ENCODE measurements around the gene DCDC1. TPM values are rescaled to one million over a fixed set of nuclear protein-coding genes. Genes with fewer than 3 reads are reported as not detected.

DCDC1 gene, protein sequence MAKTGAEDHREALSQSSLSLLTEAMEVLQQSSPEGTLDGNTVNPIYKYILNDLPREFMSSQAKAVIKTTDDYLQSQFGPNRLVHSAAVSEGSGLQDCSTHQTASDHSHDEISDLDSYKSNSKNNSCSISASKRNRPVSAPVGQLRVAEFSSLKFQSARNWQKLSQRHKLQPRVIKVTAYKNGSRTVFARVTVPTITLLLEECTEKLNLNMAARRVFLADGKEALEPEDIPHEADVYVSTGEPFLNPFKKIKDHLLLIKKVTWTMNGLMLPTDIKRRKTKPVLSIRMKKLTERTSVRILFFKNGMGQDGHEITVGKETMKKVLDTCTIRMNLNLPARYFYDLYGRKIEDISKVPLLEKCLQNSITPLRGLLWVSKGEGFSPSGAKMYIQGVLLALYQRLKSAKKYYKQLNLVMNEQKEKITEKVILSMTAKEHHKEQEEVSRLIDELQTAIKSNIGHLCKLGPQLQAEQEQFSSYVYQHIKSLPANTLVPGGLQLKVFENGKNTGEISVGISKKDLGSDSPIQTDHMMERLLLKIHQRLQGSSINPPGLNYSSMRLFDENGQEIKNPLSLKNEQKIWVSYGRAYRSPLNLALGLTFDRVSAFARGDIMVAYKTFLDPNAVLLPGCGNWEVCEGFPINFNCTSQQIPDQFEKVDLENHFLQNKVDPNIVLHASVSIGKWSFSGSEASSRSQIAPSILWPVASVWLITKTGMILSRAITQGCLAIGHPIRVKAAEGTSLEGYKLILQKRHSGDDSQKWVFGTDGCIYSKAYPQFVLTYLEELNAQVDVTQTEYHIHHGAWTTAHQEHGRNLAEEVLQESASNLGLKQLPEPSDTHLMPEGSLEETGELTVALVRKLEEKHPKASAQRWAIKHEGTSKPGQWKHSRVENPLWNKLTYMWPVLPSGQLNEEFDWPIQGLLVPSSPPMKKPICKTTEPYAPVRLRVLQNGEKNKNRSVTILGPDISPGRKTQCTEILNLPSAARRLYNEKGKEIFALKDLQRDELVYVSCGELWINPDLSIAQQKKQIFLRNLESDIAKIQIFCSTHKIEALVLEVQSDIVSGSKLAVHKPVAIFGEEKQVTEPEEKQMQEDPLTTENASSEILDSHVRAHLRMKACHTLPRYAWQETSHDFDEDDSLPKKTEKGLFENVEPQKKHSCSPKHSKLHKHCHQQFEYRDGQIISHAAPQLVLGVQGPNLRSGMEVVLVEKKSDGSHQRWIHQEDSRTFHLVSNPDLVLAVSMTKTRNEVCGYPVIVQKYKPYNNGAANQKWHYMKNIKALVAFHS (N-terminal part only)
- 6.9 and 7.3 TPM in 2 replicates for total RNA-seq
- long read RNA-seq, partial matches to known transcripts, result 5 of 17 reads
- long read RNA-seq, other reads (novel, unspliced or antisense), result 12 of 17 reads

- H3K4me1 Mint-ChIP-seq (ENCODE audit: low read depth), result peaks cover 15% of the 10 kb centered on the region
- H3K27ac Mint-ChIP-seq, result peak within 1 kb of the TSS; percentile 96
- peak; percentile 80 for DNase-seq (ENCODE audit: low spot score, unreplicated experiment)
- peaks cover 1% of the 10 kb centered on the region for H3K36me3 Mint-ChIP-seq (ENCODE audit: insufficient read depth)
- peak within 1 kb of the TSS; percentile 85 for H3K4me3 Mint-ChIP-seq (ENCODE audit: low read depth)
- H3K9me3 Mint-ChIP-seq (ENCODE audit: low read depth), result no peaks in the 10 kb centered on the region
- TF ChIP-seq CTCF (IDR thresholded peaks at IDR 0.05; ENCODE audit: unreplicated experiment), result no peak
- no peaks in the 10 kb centered on the region for H3K27me3 Mint-ChIP-seq
Measured at GRCh38 chr11:31369348-31370329, at the start of gene DCDC1, which contains the start of gene DNAJC24. Gene DCDC1 (minus strand): TSS chr11:31369739. CDS start chr11:31328280, 41,459 bp downstream. Gene DNAJC24 (plus strand): TSS chr11:31369860. CDS start chr11:31370749, 889 bp downstream.

DNA sequence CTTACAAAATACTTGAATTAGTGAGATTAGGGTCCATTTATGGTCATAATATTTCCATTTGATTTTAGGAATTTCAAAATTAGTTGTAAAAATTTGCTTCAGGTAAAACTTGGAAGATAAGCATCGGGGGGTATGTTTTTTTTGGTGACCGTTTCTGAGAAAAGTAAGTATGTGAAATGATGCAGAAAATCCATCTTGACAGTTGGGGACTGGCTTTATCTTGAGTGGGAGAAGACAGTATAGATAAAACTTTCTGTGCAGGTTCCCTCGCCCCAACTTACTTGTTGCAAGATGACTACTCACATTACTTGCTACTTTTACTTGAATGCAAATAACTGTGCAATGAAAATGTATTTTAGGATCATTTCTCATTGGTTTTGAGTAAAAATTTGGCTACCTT is 49.6 kb upstream of the DCDC1 start:
- no peak for DNase-seq (ENCODE audit: low spot score, unreplicated experiment)
- Mint-ChIP-seq H3K27me3 (no peaks in the 10 kb centered on the region), H3K4me1 (ENCODE audit: low read depth) (peaks cover 26% of the 10 kb centered on the region), H3K27ac (no peak overlapping the region), H3K36me3 (ENCODE audit: insufficient read depth) (peaks cover 7% of the 10 kb centered on the region), H3K4me3 (ENCODE audit: low read depth) (no peak overlapping the region), H3K9me3 (ENCODE audit: low read depth) (no peaks in the 10 kb centered on the region)
- TF ChIP-seq CTCF (IDR thresholded peaks at IDR 0.05; ENCODE audit: unreplicated experiment), result no peak

DNA sequence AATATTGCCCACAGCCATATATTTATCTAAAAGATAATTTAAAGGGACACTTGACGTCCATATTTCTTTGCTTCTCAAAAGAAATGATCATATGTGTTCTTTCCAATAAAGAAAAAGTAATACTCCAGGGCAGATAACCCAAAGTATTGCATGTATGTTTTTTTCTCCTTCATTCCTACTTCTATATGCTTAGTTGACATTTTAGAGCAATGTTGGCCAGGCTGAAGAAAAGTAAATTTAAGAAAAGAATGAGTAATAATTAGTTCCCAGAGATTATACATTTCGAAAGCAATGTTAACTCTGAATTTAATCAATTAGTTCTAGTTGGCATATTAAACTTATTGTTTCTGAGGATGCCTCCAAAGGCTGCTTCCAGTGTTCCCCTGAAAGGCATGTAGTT is 48.3 kb upstream of the DCDC1 start:
- DNase-seq (ENCODE audit: low spot score, unreplicated experiment), result no peak
- no peaks in the 10 kb centered on the region for H3K27me3 Mint-ChIP-seq
- H3K4me3 Mint-ChIP-seq (ENCODE audit: low read depth), result no peak overlapping the region
- H3K4me1 Mint-ChIP-seq (ENCODE audit: low read depth), result peaks cover 26% of the 10 kb centered on the region
- H3K36me3 Mint-ChIP-seq (ENCODE audit: insufficient read depth), result peaks cover 7% of the 10 kb centered on the region
- no peak for TF ChIP-seq CTCF (IDR thresholded peaks at IDR 0.05; ENCODE audit: unreplicated experiment)
- H3K27ac Mint-ChIP-seq, result no peak overlapping the region
- H3K9me3 Mint-ChIP-seq (ENCODE audit: low read depth), result no peaks in the 10 kb centered on the region

GRCh38 chr11:31417357-31417756 is 47.8 kb upstream of the DCDC1 start:
- peaks cover 24% of the 10 kb centered on the region for H3K4me1 Mint-ChIP-seq (ENCODE audit: low read depth)
- DNase-seq (ENCODE audit: low spot score, unreplicated experiment), result no peak
- no peak for TF ChIP-seq CTCF (IDR thresholded peaks at IDR 0.05; ENCODE audit: unreplicated experiment)
- no peak overlapping the region for H3K27ac Mint-ChIP-seq
- H3K4me3 Mint-ChIP-seq (ENCODE audit: low read depth), result no peak overlapping the region
- H3K9me3 Mint-ChIP-seq (ENCODE audit: low read depth), result no peaks in the 10 kb centered on the region
- H3K36me3 Mint-ChIP-seq (ENCODE audit: insufficient read depth), result peaks cover 7% of the 10 kb centered on the region
- no peaks in the 10 kb centered on the region for H3K27me3 Mint-ChIP-seq
